Liver (tissue), 9 donors: ENCODE data around the gene AMBRA1. TPM values are rescaled to one million over a fixed set of nuclear protein-coding genes. Genes with fewer than 3 reads are reported as not detected.

Source experiments
- DNase-seq: peaks from one replicate; pipeline ENCODE4 v3.0.0-alpha.2; 2017; ENCODE audit warnings: low spot score
- H3K27ac ChIP-seq, 2 donors: one replicate each; pipeline ENCODE4 v1.7.0; 2013; ENCODE audit warnings: inconsistent platforms in 2 of 2, low read length in 2 of 2, control low read depth in 1 of 2, low read depth in 1 of 2, mild to moderate bottlenecking in 1 of 2
- H3K27me3 ChIP-seq, 4 donors: one replicate each; pipeline versions ENCODE4 v1.6.1 to v1.7.0; 2013; ENCODE audit warnings: low read length in 3 of 4, inconsistent platforms in 1 of 4, mild to moderate bottlenecking in 1 of 4, moderate library complexity in 1 of 4; ENCODE audit not compliant: control insufficient read depth in 4 of 4, insufficient read depth in 4 of 4
- H3K36me3 ChIP-seq, 4 donors: one replicate each; pipeline versions ENCODE4 v1.6.1 to v1.7.0; 2013; ENCODE audit warnings: low read length in 3 of 4, mild to moderate bottlenecking in 3 of 4, low read depth in 1 of 4, moderate library complexity in 1 of 4; ENCODE audit not compliant: control insufficient read depth in 4 of 4, insufficient read depth in 3 of 4
- H3K4me1 ChIP-seq, 4 donors: one replicate each; pipeline versions ENCODE4 v1.6.1 to v1.7.0; 2013; ENCODE audit warnings: low read length in 3 of 4, mild to moderate bottlenecking in 3 of 4, moderate library complexity in 1 of 4; ENCODE audit not compliant: control insufficient read depth in 4 of 4, insufficient read depth in 4 of 4
- H3K4me3 ChIP-seq, 3 donors: one replicate each; pipeline versions ENCODE4 v1.6.1 to v1.7.0; 2013; ENCODE audit warnings: low read length in 3 of 3, control low read depth in 1 of 3, low read depth in 1 of 3, mild to moderate bottlenecking in 1 of 3
- H3K9ac ChIP-seq, 2 donors: one replicate each; pipeline ENCODE4 v1.7.0; 2013; ENCODE audit warnings: low read length in 2 of 2, mild to moderate bottlenecking in 2 of 2, moderate library complexity in 2 of 2, control low read depth in 1 of 2, low read depth in 1 of 2
- H3K9me3 ChIP-seq, 4 donors: one replicate each; pipeline versions ENCODE4 v1.6.1 to v1.7.0; 2013; ENCODE audit warnings: low read length in 3 of 4; ENCODE audit not compliant: control insufficient read depth in 4 of 4
- EGR1 ChIP-seq, 2 donors: IDR thresholded peaks; 2 replicates each; pipeline ENCODE4 v1.6.1; 2016 to 2018; ENCODE audit warnings: antibody characterized with exemption in 2 of 2, low read depth in 2 of 2
- GABPA ChIP-seq, 2 donors: IDR thresholded peaks in 1 of 2; conservative IDR thresholded peaks in 1 of 2; 2 replicates each; pipeline ENCODE4 v1.6.1; 2016; ENCODE audit warnings: antibody characterized with exemption in 2 of 2, mild to moderate bottlenecking in 1 of 2, moderate library complexity in 1 of 2
- HNF4A ChIP-seq, 2 donors: conservative IDR thresholded peaks; 2 replicates each; pipeline ENCODE4 v1.6.1; 2016; ENCODE audit warnings: antibody characterized with exemption in 2 of 2, mild to moderate bottlenecking in 2 of 2
- HNF4G ChIP-seq: IDR thresholded peaks from 2 replicates; pipeline ENCODE4 v1.6.1; 2016; ENCODE audit warnings: antibody characterized with exemption
- JUND ChIP-seq, 2 donors: IDR thresholded peaks; 2 replicates each; pipeline ENCODE4 v1.6.1; 2016; ENCODE audit warnings: antibody characterized with exemption in 2 of 2
- NR2F2 ChIP-seq: IDR thresholded peaks from 2 replicates; pipeline ENCODE4 v1.6.1; 2016; ENCODE audit warnings: antibody characterized with exemption
- RAD21 ChIP-seq, 2 donors: IDR thresholded peaks; 2 replicates each; pipeline ENCODE4 v1.6.1; 2016; ENCODE audit warnings: antibody characterized with exemption in 2 of 2, mild to moderate bottlenecking in 2 of 2
- RXRA ChIP-seq, 2 donors: IDR thresholded peaks; 2 replicates each; pipeline ENCODE4 v1.6.1; 2017 to 2018; ENCODE audit warnings: antibody characterized with exemption in 2 of 2, mild to moderate bottlenecking in 1 of 2
- SP1 ChIP-seq: IDR thresholded peaks from 2 replicates; pipeline ENCODE4 v1.6.1; 2018; ENCODE audit warnings: antibody characterized with exemption, mild to moderate bottlenecking
- TAF1 ChIP-seq: conservative IDR thresholded peaks from 2 replicates; pipeline ENCODE4 v1.6.1; 2016; ENCODE audit warnings: antibody characterized with exemption, mild to moderate bottlenecking
- YY1 ChIP-seq: IDR thresholded peaks from 2 replicates; pipeline ENCODE4 v1.6.1; 2016; ENCODE audit warnings: antibody characterized with exemption, mild to moderate bottlenecking
- WGBS: extraction: QIAGEN DNeasy Blood & Tissue Kit; methylation state at CpG from one replicate; pipeline ENCODE4 v1.1.7; 2013; 5-methylcytosine and 5-hydroxymethylcytosine counted together
- polyA plus RNA-seq, 2 donors: library from polyadenylated mRNA; stranded (reverse) in 1 of 2; unstranded in 1 of 2; fragments of 200-250 nt in 1 of 2; fragments of >200 nt in 1 of 2; fragmentation: Nextera tagmentation in 1 of 2; extraction: Ambion mirVana in 1 of 2; gene quantifications; one replicate each; pipeline versions ENCODE4 v1.2.1 to v1.2.3, GENCODE V29; 2013 to 2015
- total RNA-seq, 2 donors: library from RNA; depleted of rRNA; stranded (reverse); fragments of >200 nt; gene quantifications; one replicate each; pipeline ENCODE4 v1.2.3, GENCODE V29; 2014
- TF ChIP-seq, protein P1 (sequence below): IDR thresholded peaks from 2 replicates; pipeline ENCODE4 v1.6.1; 2016; ENCODE audit warnings: antibody characterized with exemption, mild to moderate bottlenecking
- TF ChIP-seq, protein P2 (sequence below): IDR thresholded peaks from 2 replicates; pipeline ENCODE4 v1.6.1; 2016; ENCODE audit warnings: antibody characterized with exemption
- TF ChIP-seq, protein P3 (sequence below): IDR thresholded peaks from 2 replicates; pipeline ENCODE4 v1.6.1; 2016; ENCODE audit warnings: antibody characterized with exemption
- TF ChIP-seq, protein P4 (sequence below): IDR thresholded peaks from 2 replicates; pipeline ENCODE4 v1.6.1; 2016; ENCODE audit warnings: antibody characterized with exemption
- TF ChIP-seq, protein P5 (sequence below): fragments of 150-350 bp; IDR thresholded peaks from 2 replicates; pipeline ENCODE4 v1.5.1; 2017; ENCODE audit warnings: improper control_type of control experiment, low read depth, low read length; ENCODE audit not compliant: missing input control
- donor health status: healthy.
- donor health status: healthy.
- donor health status: healthy.
- donor health status: healthy.
- donor health status: healthy.

Gene AMBRA1
- total and polyA plus RNA-seq, 4 donors, result 3.7 to 25.7 (median 15.1) TPM

DNA sequence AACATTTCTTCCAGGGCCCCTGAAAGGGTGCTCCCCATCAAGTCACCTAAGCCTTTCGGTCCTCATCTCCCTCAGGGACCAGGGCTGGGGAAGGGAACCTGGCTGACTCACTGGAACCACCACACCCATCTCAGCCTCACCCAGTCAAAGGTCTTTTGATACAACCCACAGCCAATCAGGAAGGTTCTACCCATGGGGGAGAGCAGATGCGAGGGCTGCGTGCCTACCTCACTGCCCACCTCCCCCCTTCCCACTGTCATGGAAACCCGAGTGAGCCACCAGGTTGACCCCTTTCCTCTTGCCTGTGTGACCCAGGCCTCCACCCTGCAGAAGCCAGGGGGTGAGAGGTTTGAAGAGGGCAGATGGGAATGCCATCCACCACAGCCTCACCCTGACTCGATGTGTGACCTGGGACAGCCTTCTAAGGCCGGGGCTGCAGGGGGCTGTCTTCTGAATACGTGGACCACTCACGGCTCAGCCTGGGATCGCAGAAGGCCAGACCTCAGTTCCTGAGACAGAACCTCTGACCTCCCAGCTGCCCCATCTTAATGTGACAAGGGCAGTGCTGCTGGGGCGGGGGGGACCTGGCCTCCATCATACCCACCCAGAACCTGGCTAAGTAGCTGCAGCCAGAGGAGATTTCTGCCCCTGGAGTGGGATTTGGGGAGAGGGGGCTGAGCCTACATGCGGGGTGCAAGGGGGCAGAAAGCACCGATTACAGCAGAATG, 209.7 kb downstream of the AMBRA1 start:
- H3K36me3 ChIP-seq, result no peaks in the 10 kb centered on the region
- no peak overlapping the region for H3K27ac ChIP-seq
- TF ChIP-seq, protein P1, sequence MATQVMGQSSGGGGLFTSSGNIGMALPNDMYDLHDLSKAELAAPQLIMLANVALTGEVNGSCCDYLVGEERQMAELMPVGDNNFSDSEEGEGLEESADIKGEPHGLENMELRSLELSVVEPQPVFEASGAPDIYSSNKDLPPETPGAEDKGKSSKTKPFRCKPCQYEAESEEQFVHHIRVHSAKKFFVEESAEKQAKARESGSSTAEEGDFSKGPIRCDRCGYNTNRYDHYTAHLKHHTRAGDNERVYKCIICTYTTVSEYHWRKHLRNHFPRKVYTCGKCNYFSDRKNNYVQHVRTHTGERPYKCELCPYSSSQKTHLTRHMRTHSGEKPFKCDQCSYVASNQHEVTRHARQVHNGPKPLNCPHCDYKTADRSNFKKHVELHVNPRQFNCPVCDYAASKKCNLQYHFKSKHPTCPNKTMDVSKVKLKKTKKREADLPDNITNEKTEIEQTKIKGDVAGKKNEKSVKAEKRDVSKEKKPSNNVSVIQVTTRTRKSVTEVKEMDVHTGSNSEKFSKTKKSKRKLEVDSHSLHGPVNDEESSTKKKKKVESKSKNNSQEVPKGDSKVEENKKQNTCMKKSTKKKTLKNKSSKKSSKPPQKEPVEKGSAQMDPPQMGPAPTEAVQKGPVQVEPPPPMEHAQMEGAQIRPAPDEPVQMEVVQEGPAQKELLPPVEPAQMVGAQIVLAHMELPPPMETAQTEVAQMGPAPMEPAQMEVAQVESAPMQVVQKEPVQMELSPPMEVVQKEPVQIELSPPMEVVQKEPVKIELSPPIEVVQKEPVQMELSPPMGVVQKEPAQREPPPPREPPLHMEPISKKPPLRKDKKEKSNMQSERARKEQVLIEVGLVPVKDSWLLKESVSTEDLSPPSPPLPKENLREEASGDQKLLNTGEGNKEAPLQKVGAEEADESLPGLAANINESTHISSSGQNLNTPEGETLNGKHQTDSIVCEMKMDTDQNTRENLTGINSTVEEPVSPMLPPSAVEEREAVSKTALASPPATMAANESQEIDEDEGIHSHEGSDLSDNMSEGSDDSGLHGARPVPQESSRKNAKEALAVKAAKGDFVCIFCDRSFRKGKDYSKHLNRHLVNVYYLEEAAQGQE, result no peak
- TF ChIP-seq, protein P2, sequence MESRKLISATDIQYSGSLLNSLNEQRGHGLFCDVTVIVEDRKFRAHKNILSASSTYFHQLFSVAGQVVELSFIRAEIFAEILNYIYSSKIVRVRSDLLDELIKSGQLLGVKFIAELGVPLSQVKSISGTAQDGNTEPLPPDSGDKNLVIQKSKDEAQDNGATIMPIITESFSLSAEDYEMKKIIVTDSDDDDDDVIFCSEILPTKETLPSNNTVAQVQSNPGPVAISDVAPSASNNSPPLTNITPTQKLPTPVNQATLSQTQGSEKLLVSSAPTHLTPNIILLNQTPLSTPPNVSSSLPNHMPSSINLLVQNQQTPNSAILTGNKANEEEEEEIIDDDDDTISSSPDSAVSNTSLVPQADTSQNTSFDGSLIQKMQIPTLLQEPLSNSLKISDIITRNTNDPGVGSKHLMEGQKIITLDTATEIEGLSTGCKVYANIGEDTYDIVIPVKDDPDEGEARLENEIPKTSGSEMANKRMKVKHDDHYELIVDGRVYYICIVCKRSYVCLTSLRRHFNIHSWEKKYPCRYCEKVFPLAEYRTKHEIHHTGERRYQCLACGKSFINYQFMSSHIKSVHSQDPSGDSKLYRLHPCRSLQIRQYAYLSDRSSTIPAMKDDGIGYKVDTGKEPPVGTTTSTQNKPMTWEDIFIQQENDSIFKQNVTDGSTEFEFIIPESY, result no peak
- TF ChIP-seq, protein P3, sequence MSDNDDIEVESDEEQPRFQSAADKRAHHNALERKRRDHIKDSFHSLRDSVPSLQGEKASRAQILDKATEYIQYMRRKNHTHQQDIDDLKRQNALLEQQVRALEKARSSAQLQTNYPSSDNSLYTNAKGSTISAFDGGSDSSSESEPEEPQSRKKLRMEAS, result no peak
- no peak for TF ChIP-seq RXRA (IDR thresholded peaks at IDR 0.05)
- TF ChIP-seq, protein P4, sequence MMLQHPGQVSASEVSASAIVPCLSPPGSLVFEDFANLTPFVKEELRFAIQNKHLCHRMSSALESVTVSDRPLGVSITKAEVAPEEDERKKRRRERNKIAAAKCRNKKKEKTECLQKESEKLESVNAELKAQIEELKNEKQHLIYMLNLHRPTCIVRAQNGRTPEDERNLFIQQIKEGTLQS, result no peak
- no peak for TF ChIP-seq RAD21 (IDR thresholded peaks at IDR 0.05)
- no peak for TF ChIP-seq TAF1
- TF ChIP-seq SP1, result no peak
- TF ChIP-seq HNF4G, result no peak
- no peak for TF ChIP-seq YY1
- no peak for TF ChIP-seq GABPA (IDR thresholded peaks at IDR 0.05 in 1 of 2, conservative IDR thresholded peaks at IDR 0.05 in 1 of 2)
- TF ChIP-seq NR2F2, result no peak
- no peak for TF ChIP-seq EGR1 (IDR thresholded peaks at IDR 0.05; ENCODE audit: low read depth in 2 of 2)
- TF ChIP-seq, protein P5, sequence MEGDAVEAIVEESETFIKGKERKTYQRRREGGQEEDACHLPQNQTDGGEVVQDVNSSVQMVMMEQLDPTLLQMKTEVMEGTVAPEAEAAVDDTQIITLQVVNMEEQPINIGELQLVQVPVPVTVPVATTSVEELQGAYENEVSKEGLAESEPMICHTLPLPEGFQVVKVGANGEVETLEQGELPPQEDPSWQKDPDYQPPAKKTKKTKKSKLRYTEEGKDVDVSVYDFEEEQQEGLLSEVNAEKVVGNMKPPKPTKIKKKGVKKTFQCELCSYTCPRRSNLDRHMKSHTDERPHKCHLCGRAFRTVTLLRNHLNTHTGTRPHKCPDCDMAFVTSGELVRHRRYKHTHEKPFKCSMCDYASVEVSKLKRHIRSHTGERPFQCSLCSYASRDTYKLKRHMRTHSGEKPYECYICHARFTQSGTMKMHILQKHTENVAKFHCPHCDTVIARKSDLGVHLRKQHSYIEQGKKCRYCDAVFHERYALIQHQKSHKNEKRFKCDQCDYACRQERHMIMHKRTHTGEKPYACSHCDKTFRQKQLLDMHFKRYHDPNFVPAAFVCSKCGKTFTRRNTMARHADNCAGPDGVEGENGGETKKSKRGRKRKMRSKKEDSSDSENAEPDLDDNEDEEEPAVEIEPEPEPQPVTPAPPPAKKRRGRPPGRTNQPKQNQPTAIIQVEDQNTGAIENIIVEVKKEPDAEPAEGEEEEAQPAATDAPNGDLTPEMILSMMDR, result no peak
- TF ChIP-seq JUND (IDR thresholded peaks at IDR 0.05), result no peak
- no peak for TF ChIP-seq HNF4A (conservative IDR thresholded peaks at IDR 0.05)
- 90% methylated on average over 12 of the region's 12 CpGs for WGBS
- H3K27me3 ChIP-seq, result peaks cover 0 to 8% (median 4%) of the 10 kb centered on the region in 4 donors
- H3K4me3 ChIP-seq, result no peak overlapping the region
- H3K9ac ChIP-seq, result no peak overlapping the region
- H3K4me1 ChIP-seq, result peaks cover 4 to 16% (median 9%) of the 10 kb centered on the region in 4 donors
- H3K9me3 ChIP-seq, result no peaks in the 10 kb centered on the region
- no peak for DNase-seq
